ENCODE measurements around the gene EIF2B4. TPM values are rescaled to one million over a fixed set of nuclear protein-coding genes. Genes with fewer than 3 reads are reported as not detected.

Gene EIF2B4
- total and polyA plus RNA-seq, 9 of the 15 experiments (the other 6 are each of a cell fraction or from before 2014, with no cell fraction given), result 29.7 to 80.3 (median 58.9) TPM

GRCh38 chr2:27379836-27380625 lies 9.9 kb upstream of the EIF2B4 start:
- TSS peak; percentile 12 for BruUV-seq (replicated peaks)
- TF ChIP-seq DEAF1 (CRISPR knock-in tag; IDR thresholded peaks at IDR 0.05) (no peak), EHMT2 (IDR thresholded peaks at IDR 0.05) (no peak), ZC3H8 (IDR thresholded peaks at IDR 0.05) (no peak), ZNF778 (CRISPR knock-in tag; IDR thresholded peaks at IDR 0.05) (no peak), ZNF124 (CRISPR knock-in tag; IDR thresholded peaks at IDR 0.05) (no peak), PHB (CRISPR knock-in tag; IDR thresholded peaks at IDR 0.05) (no peak), ZFPM2 (CRISPR knock-in tag; IDR thresholded peaks at IDR 0.05) (no peak), DDX20 (tag; IDR thresholded peaks at IDR 0.05; ENCODE audit: low read depth) (no peak), SRF (CRISPR knock-in tag; IDR thresholded peaks at IDR 0.05) (no peak), USF1 (CRISPR knock-in tag; IDR thresholded peaks at IDR 0.05) (no peak), CXXC5 (CRISPR knock-in tag; IDR thresholded peaks at IDR 0.05) (no peak)
- TF ChIP-seq, protein P1, sequence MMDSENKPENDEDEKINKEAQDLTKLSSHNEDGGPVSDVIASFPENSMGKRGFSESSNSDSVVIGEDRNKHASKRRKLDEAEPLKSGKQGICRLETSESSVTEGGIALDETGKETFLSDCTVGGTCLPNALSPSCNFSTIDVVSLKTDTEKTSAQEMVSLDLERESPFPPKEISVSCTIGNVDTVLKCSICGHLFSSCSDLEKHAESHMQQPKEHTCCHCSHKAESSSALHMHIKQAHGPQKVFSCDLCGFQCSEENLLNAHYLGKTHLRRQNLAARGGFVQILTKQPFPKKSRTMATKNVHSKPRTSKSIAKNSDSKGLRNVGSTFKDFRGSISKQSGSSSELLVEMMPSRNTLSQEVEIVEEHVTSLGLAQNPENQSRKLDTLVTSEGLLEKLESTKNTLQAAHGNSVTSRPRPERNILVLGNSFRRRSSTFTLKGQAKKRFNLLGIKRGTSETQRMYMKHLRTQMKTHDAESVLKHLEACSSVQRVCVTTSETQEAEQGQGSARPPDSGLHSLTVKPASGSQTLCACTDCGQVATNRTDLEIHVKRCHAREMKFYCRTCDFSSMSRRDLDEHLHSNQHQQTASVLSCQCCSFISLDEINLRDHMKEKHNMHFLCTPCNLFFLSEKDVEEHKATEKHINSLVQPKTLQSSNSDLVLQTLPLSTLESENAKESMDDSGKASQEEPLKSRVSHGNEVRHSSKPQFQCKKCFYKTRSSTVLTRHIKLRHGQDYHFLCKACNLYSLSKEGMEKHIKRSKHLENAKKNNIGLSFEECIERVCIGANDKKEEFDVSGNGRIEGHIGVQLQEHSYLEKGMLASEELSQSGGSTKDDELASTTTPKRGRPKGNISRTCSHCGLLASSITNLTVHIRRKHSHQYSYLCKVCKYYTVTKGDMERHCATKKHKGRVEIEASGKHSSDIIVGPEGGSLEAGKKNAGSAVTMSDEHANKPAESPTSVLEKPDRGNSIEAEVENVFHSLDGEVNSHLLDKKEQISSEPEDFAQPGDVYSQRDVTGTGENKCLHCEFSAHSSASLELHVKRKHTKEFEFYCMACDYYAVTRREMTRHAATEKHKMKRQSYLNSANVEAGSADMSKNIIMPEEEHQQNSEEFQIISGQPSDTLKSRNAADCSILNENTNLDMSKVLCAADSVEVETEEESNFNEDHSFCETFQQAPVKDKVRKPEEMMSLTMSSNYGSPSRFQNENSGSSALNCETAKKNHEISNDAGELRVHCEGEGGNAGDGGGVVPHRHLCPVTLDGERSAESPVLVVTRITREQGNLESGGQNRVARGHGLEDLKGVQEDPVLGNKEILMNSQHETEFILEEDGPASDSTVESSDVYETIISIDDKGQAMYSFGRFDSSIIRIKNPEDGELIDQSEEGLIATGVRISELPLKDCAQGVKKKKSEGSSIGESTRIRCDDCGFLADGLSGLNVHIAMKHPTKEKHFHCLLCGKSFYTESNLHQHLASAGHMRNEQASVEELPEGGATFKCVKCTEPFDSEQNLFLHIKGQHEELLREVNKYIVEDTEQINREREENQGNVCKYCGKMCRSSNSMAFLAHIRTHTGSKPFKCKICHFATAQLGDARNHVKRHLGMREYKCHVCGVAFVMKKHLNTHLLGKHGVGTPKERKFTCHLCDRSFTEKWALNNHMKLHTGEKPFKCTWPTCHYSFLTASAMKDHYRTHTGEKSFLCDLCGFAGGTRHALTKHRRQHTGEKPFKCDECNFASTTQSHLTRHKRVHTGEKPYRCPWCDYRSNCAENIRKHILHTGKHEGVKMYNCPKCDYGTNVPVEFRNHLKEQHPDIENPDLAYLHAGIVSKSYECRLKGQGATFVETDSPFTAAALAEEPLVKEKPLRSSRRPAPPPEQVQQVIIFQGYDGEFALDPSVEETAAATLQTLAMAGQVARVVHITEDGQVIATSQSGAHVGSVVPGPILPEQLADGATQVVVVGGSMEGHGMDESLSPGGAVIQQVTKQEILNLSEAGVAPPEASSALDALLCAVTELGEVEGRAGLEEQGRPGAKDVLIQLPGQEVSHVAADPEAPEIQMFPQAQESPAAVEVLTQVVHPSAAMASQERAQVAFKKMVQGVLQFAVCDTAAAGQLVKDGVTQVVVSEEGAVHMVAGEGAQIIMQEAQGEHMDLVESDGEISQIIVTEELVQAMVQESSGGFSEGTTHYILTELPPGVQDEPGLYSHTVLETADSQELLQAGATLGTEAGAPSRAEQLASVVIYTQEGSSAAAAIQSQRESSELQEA (IDR thresholded peaks at IDR 0.05; ENCODE audit: low read depth), result no peak

More at GRCh38 chr2:27379836-27380625, 9.9 kb upstream of the EIF2B4 start:
- Histone ChIP-seq H3K9ac (ENCODE audit: insufficient read depth in 1 of 2, low read depth in 2 of 2, low read length in 2 of 2) (peak overlapping the region; percentile 83 to 94), H3K4me1 (replicated peaks in 1 of 2; ENCODE audit: control insufficient read depth in 2 of 2, insufficient read depth in 2 of 2, low read length in 2 of 2) (peaks cover 7 to 42% of the 10 kb centered on the region in 2 experiments), H3K9me3 (replicated peaks; ENCODE audit: control insufficient read depth, insufficient read depth, low read depth, low read length) (no peaks in the 10 kb centered on the region), H3K36me3 (ENCODE audit: control insufficient read depth, insufficient read depth, low read length) (peaks cover 81% of the 10 kb centered on the region), H3K9me1 (ENCODE audit: control insufficient read depth, insufficient read depth, low read length) (no peaks in the 10 kb centered on the region), H3K27ac (ENCODE audit: extremely low read depth, low read depth, low read length) (peak overlapping the region; percentile 92), H3K79me2 (ENCODE audit: control insufficient read depth, insufficient read depth, low read length) (peaks cover 16% of the 10 kb centered on the region; the same call in 2 of the 3 replicates), H3K4me3 (peak overlapping the region; percentile 84), H3K4me2 (ENCODE audit: insufficient read depth, low read length) (peak overlapping the region; percentile 95), H3K27me3 (ENCODE audit: control insufficient read depth in 2 of 2, insufficient read depth in 2 of 2, low read length in 2 of 2) (no peaks in the 10 kb centered on the region), H4K20me1 (replicated peaks; ENCODE audit: control insufficient read depth, insufficient read depth, low read length) (no peaks in the 10 kb centered on the region), H2AFZ (ENCODE audit: low read depth, low read length) (peak overlapping the region; percentile 47)
- ChIA-PET POLR2A (interaction anchor here (0.6 to 4.3 kb wide), 16 partner anchors 10 to 294 kb away, joined by 3 to 41 read pairs (median 4); partner anchors contain the start of genes EIF2B4, GTF3C2, KHK and PPM1G), CTCF (ENCODE audit: low intra/inter-chr PET ratio) (no interaction called here)
- peak; percentile 30 to 84 (median 36) for DNase-seq (ENCODE audit: extremely low read depth in 1 of 4, low spot score in 3 of 4)
- WGBS (ENCODE audit: insufficient coverage, low coverage, missing lambda C conversion rate), result 2% methylated on average over 33 of the region's 35 CpGs
- FAIRE-seq, result peak; percentile 82
- in situ Hi-C loops (cut with MboI), result no loop called here
- intact Hi-C loops (cut with micrococcal nuclease), result no loop called here
- ATAC-seq, result peak; percentile 5

Data from K562 (cell line).